Ramos (cell line): ENCODE data around the gene FBXW11.

Experiments
- in situ Hi-C: fragments of 300-500 bp; cut with MboI; formaldehyde crosslinking; loops from one replicate; pipeline ENCODE4 v1.14.3; 2022; ENCODE audit warnings: low sequenced_read_pairs; ENCODE audit not compliant: unreplicated experiment

The FBXW11 gene

GRCh38 chr5:171926311-171926710 lies 80.1 kb downstream of the FBXW11 start:
- in situ Hi-C loops = no loop called here

- in situ Hi-C loops = no loop called here
Observed at GRCh38 chr5:171924493-171925122, 81.8 kb downstream of the FBXW11 start.

DNA sequence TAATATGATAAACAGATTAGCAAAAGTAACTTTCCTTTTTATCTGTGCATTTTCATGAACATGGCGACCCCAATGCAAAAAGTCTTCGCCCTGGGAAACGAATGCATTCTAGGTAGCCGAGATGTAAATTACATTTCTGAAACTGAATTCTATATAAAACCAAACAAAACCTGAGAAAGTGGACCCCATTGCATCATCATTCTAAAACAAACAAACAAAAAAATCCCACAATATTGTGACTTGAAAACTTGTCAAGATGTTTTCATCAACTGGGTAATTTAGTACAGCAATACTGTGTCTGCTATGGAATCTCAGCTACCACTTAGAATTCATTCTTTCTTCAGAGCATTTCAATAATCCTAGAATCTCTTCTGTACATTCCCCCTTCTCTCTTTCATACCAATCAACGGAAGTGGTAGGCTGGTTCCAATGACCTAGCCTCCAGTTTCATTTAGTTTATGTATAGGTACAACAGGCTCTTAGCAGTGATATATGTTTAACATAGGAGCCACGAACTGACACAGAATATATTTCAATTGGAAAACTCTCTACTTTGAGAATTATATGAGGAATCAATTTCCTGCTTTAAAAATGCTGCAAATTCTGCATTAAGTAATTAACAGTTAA lies 85.6 kb downstream of the FBXW11 start:
- in situ Hi-C loops = no loop called here

DNA sequence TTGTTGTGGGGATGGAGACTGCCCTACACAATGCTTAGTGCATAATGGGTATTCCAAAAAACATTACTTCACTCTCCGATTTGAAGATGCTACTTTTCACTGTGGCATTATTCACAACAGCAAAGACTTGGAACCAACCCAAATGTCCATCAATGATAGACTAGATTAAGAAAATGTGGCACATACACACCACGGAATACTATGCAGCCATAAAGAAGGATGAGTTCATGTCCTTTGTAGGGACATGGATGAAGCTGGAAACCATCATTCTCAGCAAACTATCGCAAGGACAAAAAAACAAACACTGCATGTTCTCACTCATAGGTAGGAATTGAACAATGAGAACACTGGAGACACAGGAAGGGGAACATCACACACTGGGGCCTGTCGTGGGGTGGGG lies 90.7 kb downstream of the FBXW11 start:
- in situ Hi-C loops = loop anchor here (5.0 to 10.0 kb wide), 2 partner anchors 117 to 379 kb away; no protein-coding TSS in a partner anchor

DNA sequence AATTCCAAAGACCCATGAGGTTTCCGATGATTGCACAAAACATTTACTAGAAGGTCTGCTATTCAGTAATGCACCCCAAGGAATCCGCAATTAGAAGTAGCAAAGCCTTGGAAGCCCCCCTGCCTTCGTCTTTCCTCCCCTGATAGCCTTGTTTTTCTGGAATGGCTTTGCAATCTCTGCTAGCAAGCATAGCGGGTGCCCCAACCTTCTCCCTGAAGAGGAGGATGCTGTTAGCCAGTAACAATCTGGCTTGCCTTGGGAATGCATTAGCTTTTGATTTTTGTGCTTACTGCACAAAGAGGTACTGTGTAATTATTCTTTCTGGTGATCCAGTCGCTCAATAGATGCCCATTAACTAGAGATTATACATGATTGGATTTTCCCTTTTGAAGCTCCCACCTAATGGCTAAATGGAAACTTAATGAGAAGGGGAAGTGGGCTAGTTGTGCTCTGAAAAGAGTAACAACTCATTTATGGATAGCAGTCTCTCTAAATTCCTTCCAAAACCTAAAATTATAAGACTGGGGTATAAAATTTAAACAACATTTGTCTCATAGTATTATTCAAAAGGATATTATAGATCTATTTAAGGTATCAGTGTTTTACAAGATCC lies 91.6 kb downstream of the FBXW11 start:
- in situ Hi-C loops = loop anchor here (5.0 to 10.0 kb wide), 2 partner anchors 117 to 380 kb away; no protein-coding TSS in a partner anchor

DNA sequence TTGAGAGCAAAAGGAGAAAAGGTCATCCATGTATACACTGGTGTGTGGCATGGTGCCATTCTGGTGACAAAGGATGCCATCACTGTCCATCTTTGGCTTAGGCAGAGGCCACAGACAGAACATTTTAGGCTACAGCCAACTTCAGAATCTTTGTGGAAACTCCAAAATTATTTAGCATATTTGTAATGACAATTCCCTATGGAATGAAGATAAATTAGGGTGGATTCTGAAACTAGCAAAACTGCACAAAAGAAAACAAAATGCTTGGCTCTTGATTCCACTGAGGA lies 92.5 kb downstream of the FBXW11 start:
- in situ Hi-C loops = loop anchor here (10.0 kb wide), 1 partner anchor 381 kb away; no protein-coding TSS in a partner anchor

GRCh38 chr5:171911152-171911551 lies 95.3 kb downstream of the FBXW11 start:
- in situ Hi-C loops = loop anchor here (10.0 kb wide), 1 partner anchor 384 kb away; no protein-coding TSS in a partner anchor

DNA sequence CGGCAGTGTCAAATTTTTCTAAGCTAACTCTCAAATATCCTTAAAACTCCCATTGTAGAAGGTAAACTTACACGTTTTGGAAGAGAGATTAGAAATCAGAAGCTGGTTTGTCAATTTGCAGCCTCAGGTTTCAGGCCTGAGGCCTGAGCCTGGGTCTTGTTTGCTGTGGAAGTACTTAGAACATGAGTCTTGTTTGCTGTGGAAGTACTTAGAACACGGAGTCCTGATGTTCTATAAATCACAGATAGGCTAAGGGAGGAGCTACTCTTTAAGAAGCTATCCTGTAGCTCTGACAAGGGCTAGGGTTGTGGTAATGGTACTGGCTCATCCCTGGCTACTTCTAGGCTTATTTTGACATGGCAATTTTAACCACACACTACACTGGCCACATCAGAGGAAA lies 97.8 kb downstream of the FBXW11 start:
- in situ Hi-C loops = no loop called here

DNA sequence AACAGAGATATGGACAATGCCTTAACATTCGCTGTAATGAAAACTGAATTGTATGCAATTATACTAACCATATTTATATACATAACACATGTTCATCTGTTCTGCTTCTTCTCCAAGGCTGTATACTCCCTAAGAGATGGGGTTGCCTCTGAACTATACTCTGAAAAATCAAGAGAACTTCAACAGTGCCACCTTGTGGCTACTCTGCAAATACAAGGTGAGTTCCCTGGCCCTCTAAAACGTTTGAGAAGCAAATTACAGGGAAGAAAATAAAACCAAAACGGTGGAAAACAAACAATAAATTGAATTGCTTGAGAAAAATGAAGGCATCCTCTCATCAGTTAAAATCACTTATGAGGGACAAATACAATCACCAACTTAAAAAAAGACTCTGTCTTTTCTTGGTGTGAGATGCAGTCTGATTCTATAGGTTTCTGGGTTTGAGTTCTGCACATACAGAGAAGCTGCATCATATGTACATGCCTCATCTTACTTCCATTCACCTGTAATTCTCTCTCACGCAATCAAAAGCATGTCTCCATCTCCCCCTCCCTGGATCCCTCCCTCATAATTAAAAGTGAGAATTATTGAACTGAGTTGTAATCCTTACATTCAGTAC lies 98.6 kb downstream of the FBXW11 start:
- in situ Hi-C loops = no loop called here

DNA sequence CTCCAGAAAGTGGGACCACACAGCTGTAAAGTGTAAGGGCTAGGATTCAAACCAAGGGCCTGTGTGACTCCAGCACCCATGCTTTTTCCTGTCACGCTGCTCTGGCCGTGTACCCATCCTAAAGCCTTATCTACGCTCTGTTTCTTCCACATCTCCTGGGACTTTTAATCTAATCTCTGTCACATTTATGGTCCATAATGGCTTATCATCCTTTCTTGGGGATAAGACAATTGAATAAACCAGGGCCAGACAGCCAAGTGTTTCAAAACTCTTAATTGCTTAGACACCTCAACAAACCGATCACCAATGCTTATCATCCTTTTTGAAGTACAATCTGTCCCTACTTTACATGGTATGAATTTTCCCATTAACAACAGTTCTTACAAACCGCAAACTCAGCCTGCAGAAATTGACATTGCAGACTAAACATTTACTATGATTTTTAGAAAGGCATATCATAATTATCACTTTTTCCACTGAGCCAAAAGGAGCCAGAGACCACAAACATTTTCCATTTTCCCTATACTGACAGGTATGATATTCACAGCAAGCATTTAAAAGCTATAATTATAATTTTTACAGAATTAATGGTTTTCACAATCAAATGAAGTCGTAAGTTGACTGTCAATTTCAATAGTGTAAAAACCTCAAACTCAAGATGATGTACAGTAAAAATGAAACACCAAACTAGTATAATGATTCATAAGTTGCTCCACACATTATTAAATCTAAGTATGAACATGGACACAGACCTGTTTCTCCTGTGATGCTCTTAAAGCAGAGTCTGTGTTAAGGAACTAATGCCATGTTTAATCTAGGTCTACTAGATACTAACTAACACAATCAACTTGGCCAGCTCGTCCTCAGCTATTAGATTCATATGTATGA lies 99.5 kb downstream of the FBXW11 start:
- in situ Hi-C loops = no loop called here

- in situ Hi-C loops = no loop called here
Observed at GRCh38 chr5:171906066-171906570, 100.3 kb downstream of the FBXW11 start.

- in situ Hi-C loops = no loop called here
Observed at GRCh38 chr5:171904886-171905285, 101.6 kb downstream of the FBXW11 start.

DNA sequence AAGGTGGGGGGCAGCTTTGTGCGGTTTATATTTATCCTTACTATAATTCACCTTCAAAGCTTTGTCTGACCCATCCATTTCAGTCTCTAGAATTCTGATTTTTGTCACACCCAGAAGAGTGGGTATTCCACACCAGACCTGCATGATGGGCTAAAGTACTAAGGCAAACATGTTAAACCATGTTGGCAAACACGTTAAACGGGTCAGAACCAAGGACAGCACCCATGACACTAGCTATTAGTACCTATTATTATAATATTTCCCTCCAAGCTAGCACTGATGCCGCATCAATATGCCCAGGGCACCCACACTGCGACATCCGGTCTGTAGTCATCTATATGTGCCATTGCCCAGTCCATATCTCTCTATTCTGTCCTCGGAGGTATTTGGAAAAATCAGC lies 104.7 kb downstream of the FBXW11 start:
- in situ Hi-C loops = no loop called here

DNA sequence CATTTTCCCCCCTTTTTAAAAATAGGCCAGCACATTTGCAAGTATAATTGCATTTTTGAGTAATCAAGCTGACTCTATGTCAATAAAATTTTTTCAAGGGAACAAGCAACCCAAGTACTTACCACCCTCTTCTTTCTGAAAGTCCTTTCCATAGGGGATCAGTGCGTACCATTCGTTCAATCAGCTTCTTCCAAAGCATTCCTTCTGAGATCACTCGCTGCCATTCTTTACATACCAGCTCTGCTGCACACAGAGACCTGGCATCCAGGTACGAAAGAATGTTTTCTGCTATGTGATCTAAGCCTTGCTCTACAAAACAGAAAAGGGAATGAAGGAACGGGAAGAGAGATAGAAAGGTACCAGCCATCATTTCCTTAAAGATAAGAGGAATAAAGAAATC lies 106.6 kb downstream of the FBXW11 start:
- in situ Hi-C loops = no loop called here

GRCh38 chr5:171898879-171899278 lies 107.6 kb downstream of the FBXW11 start:
- in situ Hi-C loops = no loop called here

DNA sequence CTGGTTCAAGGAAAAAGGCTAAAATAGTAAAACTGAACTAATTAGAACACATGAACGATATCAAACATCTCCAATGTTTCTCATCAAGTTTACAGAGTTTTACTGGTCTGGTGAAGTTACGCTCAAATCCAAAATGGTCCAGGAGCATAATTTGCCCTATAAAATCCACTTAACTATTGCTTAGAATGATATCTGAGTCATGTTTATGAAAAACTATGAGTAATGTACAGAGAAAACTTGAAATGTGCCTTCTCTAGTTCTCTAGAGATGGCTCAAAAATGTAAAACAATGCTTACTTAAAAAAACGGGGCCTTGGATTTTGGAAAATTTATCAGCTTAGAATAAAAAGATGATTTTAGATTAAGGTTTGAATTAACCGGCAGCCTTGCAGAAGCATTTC lies 108.1 kb downstream of the FBXW11 start:
- in situ Hi-C loops = no loop called here

DNA sequence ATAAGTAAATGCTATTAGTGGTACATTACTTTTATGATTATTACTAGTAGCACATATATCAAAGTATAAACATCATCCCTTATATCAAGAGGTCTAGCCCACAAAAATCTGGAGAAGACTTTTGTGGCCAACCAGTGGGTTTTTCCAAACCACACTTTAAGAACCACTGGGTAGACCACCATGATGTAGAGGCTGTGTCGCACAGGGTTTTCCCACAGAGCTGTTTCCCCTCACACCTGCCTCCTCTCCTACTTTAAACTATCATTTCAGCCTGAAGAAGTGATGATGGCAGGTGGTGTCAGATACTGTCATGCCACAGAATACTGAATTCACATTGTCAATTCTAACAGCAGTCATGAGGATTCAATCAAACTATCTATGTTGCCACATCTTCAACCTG lies 109.2 kb downstream of the FBXW11 start:
- in situ Hi-C loops = no loop called here

DNA sequence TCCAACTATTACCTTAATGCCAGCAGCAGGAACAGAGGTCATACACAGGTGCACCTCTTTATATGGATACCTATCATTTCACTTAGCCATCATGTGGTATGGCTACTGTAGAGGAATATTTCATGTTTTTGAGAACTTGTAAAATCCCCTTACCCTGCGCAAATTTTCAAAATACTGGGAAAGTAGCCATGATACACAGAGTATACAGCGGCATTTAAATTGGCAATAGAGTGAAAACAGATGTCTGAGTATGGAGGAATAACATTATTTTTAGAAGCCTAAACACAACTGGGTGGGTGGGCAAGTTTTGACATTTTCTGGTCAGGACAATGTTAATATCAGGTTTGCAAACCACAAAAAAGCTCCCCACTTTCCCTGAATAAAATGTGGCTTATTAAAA lies 111.4 kb downstream of the FBXW11 start:
- in situ Hi-C loops = no loop called here

GRCh38 chr5:171893290-171893886 lies 113.0 kb downstream of the FBXW11 start:
- in situ Hi-C loops = no loop called here

- in situ Hi-C loops = no loop called here
Observed at GRCh38 chr5:171891595-171891994, 114.8 kb downstream of the FBXW11 start.
